DMS114 treated with DMSO at 0.1 percent for 48 hours (cell line): ENCODE data around the gene PRSS50.

Experiments used
- DNase-seq: peaks from one replicate; lab custom pipeline; 2025; ENCODE audit not compliant: unreplicated experiment; lab: John Stamatoyannopoulos, UW

PRSS50 gene

GRCh38 chr3:46725621-46726314, 8.1 kb upstream of the PRSS50 start:
- no peak for DNase-seq

- DNase-seq: no peak
These were observed 6.8 kb upstream of the PRSS50 start for GRCh38 chr3:46724424-46724823.

- no peak for DNase-seq
These were observed 4.8 kb upstream of the PRSS50 start for GRCh38 chr3:46722443-46722842.

DNA sequence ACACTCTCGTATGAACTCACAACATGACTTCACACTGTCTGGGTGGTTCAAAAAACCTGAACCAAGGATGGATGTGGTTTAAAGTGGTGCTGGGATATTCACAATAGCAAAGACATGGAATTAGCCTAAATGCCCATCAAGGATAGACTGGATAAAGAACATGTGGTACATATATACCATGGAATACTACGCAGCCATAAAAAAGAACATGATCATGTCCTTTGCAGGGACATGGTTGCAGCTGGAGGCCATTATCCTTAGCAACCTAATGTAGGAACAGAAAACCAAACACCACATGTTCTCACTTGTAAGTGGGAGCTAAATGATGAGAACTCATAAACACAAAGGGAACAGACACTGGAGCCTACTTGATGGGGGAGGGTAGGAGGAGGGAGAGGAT, 3.3 kb upstream of the PRSS50 start:
- no peak for DNase-seq

DNA sequence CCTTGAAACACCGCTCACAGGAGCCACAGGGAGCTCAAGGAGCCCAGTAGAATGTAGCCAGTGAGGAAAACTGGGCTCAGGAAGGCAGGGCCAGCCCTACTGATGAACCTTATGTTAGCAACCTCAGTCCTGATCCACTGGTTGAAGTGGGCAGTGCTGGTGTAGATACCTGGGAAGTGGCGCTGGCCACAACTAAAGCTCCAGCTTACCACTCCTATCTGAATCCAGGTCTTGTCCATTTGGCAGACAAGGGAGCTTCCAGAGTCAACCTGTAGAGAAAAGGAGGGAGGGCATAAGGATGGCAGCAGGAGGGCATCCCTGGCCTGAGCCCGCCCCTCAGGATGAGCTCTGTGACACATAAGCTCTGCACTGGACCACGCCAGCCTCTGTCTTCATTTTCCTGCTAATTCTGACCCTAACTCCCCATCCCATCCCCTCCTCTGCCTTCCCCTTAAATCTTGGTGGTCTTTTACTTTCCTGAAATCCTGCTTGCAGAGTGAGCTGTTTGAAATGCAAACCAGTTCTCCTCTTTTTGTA, 2.1 kb upstream of the PRSS50 start:
- no peak for DNase-seq

- no peak for DNase-seq
These were observed 1.4 kb upstream of the PRSS50 start for GRCh38 chr3:46719044-46719565.

DNA sequence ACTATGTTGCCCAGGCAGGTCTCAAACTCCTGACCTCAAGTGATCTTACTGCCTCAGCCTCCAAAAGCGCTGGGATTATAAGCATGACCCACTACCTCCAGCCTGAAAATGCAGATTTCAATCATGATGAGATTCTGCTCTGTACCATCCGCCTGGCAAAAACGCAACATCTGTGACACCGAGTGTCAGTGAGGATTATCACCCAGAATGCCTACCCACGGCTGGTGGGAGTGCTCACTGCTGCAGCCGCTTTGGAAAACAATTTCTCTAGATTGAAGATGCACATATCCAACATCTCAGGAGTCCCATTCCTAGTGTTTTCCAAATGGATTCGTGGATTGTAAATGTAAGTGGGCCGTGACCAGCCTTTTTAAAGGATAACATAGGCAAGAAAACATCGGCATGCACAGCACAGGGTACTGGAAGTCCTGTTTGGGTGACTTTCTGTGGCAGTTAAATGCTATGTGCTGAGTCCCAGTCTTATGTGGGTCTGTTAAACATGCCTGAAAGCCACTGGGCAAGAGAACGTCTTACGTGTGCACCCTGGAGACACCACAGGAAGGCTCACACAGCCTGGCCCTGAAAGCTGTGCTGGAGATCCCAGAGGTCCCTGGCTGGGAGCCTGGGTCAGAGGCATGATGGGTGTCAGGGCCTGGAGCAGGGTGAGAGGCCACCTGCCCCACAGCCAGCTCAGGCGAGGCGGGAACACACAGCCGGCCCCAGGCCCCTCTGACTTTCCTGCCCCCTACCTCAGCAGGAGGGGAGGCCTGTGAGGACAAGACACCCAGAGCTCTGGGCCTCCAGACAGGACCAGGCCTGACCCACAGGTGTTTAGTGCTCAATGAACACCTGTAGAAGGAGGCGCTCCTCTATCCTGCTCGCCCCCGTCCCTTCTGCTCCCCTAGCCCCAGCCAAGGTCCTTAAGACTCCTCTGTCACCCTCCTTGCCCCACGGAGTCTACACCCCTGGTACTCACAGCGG, 918 bp downstream of the PRSS50 start:
- DNase-seq: no peak

DNA sequence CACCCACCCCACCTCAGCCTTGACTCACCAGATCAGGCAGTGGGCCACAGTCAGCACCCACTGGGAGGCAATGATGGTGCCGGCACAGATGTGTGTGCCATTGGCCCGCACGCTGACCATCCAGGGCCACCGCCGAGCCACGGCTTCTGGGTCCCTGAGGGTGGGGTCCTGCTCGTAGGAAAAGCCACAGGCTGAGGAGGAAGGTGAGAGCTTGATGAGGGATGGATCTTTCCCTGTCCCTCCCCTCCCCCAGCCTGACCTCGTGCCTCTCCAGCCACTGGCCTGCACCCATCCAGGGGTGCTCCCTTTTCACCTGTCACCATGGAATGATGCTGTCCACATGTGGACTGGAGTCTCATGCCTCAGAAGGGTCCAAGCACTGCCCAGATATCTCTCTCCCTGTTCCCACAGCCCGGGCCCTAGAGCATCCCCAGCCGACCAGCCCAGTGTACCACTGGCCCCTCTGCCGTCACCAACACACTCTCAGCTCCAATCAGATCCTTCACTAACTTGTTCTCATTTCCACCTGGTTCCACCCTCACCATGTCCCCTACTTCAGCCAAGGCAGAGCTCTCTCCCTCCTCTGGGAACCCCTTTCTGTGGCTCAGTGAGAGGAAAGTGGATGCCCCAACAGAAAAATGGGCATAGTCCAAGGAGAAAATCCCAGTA, 2.0 kb downstream of the PRSS50 start:
- no peak for DNase-seq

- DNase-seq: no peak
These were observed 2.8 kb downstream of the PRSS50 start for GRCh38 chr3:46714728-46715506.

DNA sequence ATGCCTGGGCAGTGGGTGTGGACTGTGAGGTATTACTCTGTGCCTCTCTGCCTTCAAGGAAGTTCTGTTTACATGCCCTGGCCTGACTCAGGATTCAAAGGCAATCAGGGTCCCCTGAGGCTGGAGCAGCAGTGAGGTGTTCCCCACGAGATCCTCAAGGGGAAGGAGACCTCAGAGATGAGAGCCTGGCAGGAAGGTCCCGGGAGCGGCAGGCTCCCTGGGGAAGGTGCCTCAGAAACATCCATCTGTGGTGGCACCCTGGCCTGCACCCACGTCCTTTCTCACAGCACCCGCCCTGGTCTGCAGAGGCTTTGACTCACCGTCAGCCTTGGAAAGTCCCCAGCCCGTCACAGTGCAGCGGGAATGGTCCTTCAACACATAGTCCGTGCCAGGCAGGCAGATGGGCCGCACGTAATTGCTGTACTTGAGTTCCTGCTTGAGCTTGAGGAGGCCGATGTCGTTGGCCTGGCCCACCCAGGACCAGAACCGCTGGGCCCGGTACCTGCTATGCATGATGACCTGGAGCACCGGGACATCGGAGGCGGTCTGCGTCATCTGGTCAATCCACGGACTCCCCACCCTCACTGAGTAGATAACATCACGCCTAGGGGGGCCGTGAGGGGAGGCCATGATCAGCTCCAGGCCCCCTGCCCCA, 3.6 kb downstream of the PRSS50 start:
- DNase-seq: no peak

DNA sequence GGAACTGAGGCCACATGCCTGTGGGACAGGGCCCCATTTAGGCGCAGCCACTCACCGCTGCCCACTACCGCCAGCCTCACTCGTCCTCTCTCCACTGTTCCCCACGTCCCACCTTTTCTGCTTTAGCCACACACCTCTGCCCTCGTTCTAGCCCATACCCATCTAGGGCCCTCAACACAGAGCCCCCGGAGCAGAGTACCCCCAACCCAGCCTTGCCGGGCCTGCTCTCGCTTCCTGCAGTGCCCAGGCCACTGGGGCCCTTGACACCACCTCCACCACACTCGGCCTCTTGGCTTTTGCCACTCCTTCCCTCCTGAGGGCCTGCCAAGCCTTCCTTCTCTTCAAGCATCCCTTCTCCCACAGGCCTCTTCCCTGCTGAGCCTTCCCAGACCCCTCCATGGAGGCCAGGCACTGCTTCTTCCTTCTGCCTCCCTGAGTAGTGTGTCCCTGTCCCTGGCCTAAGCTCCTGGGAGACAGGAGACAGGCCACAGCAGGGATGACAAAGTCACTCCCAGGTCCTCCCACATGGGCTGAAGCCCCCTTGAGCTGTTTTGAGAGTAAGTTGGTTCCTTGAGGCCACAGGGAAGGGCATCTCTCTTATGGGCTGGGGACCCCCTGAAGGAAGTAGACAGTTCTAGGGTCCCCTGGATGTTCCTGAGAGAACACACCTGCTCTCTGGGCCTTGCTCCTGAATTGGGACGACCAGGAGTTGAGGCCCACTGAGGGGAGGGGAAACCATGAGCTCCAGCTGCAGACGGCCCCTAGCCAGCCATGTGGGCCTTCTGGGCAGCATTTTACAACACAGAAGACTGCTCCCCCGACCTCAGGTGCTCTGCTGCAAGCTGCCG, 4.4 kb downstream of the PRSS50 start:
- DNase-seq: no peak

DNA sequence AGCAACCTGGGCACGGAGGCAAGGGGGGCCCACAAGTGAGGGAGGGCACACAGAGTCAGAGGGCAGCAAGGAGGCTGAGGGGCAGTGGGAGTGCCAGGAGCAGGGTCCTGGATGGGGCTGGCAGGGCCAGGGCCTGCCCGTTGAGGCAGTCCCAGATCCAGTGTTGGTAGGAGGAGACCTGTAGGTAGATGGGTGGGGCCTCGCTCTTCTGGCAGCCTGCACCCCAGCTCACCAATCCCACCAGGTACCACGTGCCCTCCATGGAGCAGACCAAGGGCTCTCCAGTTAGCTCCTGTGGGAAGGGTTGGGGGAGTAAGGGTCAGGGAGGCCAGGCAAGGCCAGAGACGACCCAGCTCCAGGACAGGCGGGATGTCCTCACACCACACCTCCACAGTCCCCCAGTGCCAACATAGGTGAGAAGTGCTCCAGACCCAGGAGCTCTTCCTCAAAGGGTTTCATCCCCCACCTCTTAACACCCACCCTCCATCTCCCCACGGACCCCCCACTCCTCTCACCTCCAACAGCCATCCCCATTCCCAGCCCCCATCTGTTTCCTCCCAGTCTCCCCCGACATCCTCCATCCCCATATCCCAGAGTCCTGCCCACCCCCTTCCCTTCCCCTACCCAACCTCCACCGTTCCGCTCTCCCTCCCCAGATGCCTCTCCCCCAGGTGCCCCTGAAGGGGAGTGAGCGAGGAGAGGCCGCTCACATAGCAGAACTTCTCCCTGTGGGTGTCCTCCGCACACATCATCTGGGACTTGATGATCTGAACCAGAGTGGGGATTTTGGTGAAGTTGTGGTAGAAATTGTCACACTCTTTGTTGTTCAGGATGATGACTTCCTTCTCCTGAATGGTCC, 5.2 kb downstream of the PRSS50 start:
- no peak for DNase-seq

GRCh38 chr3:46711760-46712159, 5.9 kb downstream of the PRSS50 start:
- no peak for DNase-seq

GRCh38 chr3:46711305-46711704, 6.4 kb downstream of the PRSS50 start:
- DNase-seq: no peak

- DNase-seq: no peak
These were observed 6.9 kb downstream of the PRSS50 start for GRCh38 chr3:46710671-46711295.

DNA sequence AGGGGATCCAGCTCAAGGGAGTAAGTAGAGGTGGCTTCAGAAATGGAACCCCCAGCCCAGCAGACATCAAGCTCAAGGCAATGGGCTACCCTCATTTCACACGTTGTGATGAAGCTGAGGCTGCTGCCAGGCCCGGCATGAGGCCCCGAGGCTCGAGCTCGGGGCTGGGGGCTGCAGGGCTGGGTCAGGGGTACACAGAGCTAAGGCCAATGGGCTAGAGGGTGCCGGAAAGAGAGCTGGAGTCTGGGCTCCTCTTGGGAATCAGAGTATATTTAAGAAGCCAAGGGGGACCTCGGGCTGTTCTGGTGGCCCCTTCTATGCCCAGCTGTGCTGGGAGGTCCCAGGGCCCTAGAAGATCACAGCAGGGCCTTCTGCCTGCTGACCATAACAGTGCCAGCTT, 7.4 kb downstream of the PRSS50 start:
- DNase-seq: no peak

DNA sequence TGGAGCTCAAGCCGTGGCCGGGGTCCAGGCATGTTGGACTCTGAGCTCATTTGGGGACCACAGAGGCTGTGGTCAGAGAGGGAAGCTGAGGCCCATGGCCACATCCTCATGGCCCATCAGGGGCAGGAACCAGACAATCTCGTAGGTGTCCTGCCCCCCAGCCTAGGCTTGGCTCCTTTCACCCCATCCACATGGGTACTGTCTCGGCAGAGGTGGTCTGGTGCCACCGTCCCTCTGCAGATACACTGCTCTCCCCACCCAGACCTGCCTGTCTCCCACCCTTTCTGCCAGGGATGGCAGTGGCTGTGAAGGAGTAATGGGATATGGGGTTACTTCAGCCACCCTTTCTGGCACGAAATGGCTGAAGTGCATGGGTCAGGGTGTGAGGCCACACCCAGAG, 7.9 kb downstream of the PRSS50 start:
- no peak for DNase-seq
